H9 (cell line): ENCODE results near the gene ARHGEF12. TPM values are rescaled to one million over a fixed set of nuclear protein-coding genes. Genes with fewer than 3 reads are reported as not detected.

Experiments
- DNase-seq: peaks from one replicate; pipeline ENCODE4 v3.0.0-alpha.2; 2017
- H2AFZ ChIP-seq: one replicate; pipeline ENCODE4 v1.6.1; 2013; ENCODE audit warnings: mild to moderate bottlenecking, low read length, control low read depth, moderate library complexity
- H2AK5ac ChIP-seq: 2 replicates; pipeline ENCODE4 v1.6.1; 2013; ENCODE audit warnings: low read length, control low read depth, mixed read lengths; ENCODE audit not compliant: insufficient read length
- H2BK120ac ChIP-seq: one replicate; pipeline ENCODE4 v1.6.1; 2013; ENCODE audit warnings: low read depth, mild to moderate bottlenecking, low read length, control low read depth, inconsistent platforms; ENCODE audit not compliant: poor library complexity, severe bottlenecking
- H2BK12ac ChIP-seq: 2 replicates; pipeline ENCODE4 v1.6.1; 2013; ENCODE audit warnings: low read length, control low read depth, mixed read lengths, low read depth; ENCODE audit not compliant: insufficient read length
- H2BK15ac ChIP-seq: 2 replicates; pipeline ENCODE4 v1.6.1; 2013; ENCODE audit warnings: low read depth, low read length, control low read depth
- H2BK20ac ChIP-seq: one replicate; pipeline ENCODE4 v1.6.1; 2013; ENCODE audit warnings: low read depth, mild to moderate bottlenecking, low read length, control low read depth, inconsistent platforms; ENCODE audit not compliant: poor library complexity, severe bottlenecking
- H2BK5ac ChIP-seq: 2 replicates; pipeline ENCODE4 v1.6.1; 2013; ENCODE audit warnings: low read length, control low read depth, mixed read lengths; ENCODE audit not compliant: insufficient read length
- H3K14ac ChIP-seq: 2 replicates; pipeline ENCODE4 v1.6.1; 2013; ENCODE audit warnings: low read length, control low read depth; ENCODE audit not compliant: insufficient read depth
- H3K18ac ChIP-seq: 2 replicates; pipeline ENCODE4 v1.6.1; 2013; ENCODE audit warnings: low read depth, mild to moderate bottlenecking, mixed read lengths, low read length, control low read depth; ENCODE audit not compliant: insufficient read length
- H3K23ac ChIP-seq: 2 replicates; pipeline ENCODE4 v1.6.1; 2013; ENCODE audit warnings: low read length, control low read depth, mixed read lengths, low read depth; ENCODE audit not compliant: insufficient read length
- H3K23me2 ChIP-seq: 2 replicates; pipeline ENCODE4 v1.6.1; 2013; ENCODE audit warnings: low read depth, mild to moderate bottlenecking, mixed read lengths, low read length, control low read depth; ENCODE audit not compliant: insufficient read length, poor library complexity, severe bottlenecking
- H3K27ac ChIP-seq: 2 replicates; pipeline ENCODE4 v1.5.1; 2013; ENCODE audit warnings: low read length, control low read depth, mixed read lengths, low read depth; ENCODE audit not compliant: insufficient read length
- H3K27me3 ChIP-seq: 2 replicates; pipeline ENCODE4 v1.6.1; 2013; ENCODE audit warnings: low read length, control low read depth, inconsistent platforms; ENCODE audit not compliant: insufficient read depth
- H3K4ac ChIP-seq: 2 replicates; pipeline ENCODE4 v1.6.1; 2013; ENCODE audit warnings: low read depth, mild to moderate bottlenecking, control low read depth, inconsistent platforms, low read length, moderate library complexity
- H3K4me1 ChIP-seq: 2 replicates; pipeline ENCODE4 v1.6.1; 2013; ENCODE audit warnings: low read length, control low read depth, inconsistent platforms; ENCODE audit not compliant: insufficient read depth
- H3K4me2 ChIP-seq: 2 replicates; pipeline ENCODE4 v1.6.1; 2013; ENCODE audit warnings: low read length, control low read depth, mixed read lengths; ENCODE audit not compliant: insufficient read length, insufficient read depth
- H3K56ac ChIP-seq: 2 replicates; pipeline ENCODE4 v1.6.1; 2013; ENCODE audit warnings: low read depth, mild to moderate bottlenecking, mixed read lengths, low read length, control low read depth; ENCODE audit not compliant: insufficient read length
- H3K79me1 ChIP-seq: 2 replicates; pipeline ENCODE4 v1.6.1; 2013; ENCODE audit warnings: low read depth, mild to moderate bottlenecking, moderate library complexity, low read length, control low read depth, inconsistent platforms; ENCODE audit not compliant: insufficient read depth, poor library complexity, severe bottlenecking
- H3K79me2 ChIP-seq: 2 replicates; pipeline ENCODE4 v1.6.1; 2013; ENCODE audit warnings: low read length, control low read depth, inconsistent platforms; ENCODE audit not compliant: insufficient read depth
- H3K9ac ChIP-seq: 2 replicates; pipeline ENCODE4 v1.6.1; 2013; ENCODE audit warnings: low read length, control low read depth, mixed read lengths; ENCODE audit not compliant: insufficient read length; ENCODE audit errors: extremely low read depth
- H3K9me3 ChIP-seq: one replicate; pipeline ENCODE4 v1.6.1; 2013; ENCODE audit warnings: low read depth, low read length, inconsistent platforms; ENCODE audit not compliant: control insufficient read depth
- H3T11ph ChIP-seq: one replicate; pipeline ENCODE4 v1.6.1; 2013; ENCODE audit warnings: mild to moderate bottlenecking, low read length, control low read depth, inconsistent platforms
- H4K20me1 ChIP-seq: one replicate; pipeline ENCODE4 v1.6.1; 2013; ENCODE audit not compliant: control insufficient read depth, insufficient read length, insufficient read depth
- H4K5ac ChIP-seq: 2 replicates; pipeline ENCODE4 v1.6.1; 2013; ENCODE audit warnings: low read depth, mild to moderate bottlenecking, mixed read lengths, low read length, control low read depth; ENCODE audit not compliant: insufficient read length
- H4K8ac ChIP-seq: replicated peaks from 2 replicates; pipeline ENCODE4 v1.6.1; 2013; ENCODE audit warnings: low read length, control low read depth, mixed read lengths, low read depth; ENCODE audit not compliant: insufficient read length
- H4K91ac ChIP-seq: 2 replicates; pipeline ENCODE4 v1.6.1; 2013; ENCODE audit warnings: low read depth, mild to moderate bottlenecking, moderate library complexity, mixed read lengths, low read length, control low read depth; ENCODE audit not compliant: insufficient read length
- H3K27ac Mint-ChIP-seq, 3 experiments: 2 replicates in 2 of 3; 3 replicates in 1 of 3; pipeline ENCODE4 v1.8.0; 2020 to 2021; ENCODE audit warnings: mixed read lengths in 3 of 3, mild to moderate bottlenecking in 1 of 3, moderate library complexity in 1 of 3
- H3K27me3 Mint-ChIP-seq: 2 replicates; pipeline ENCODE4 v1.8.0; 2021; ENCODE audit warnings: low read depth, mild to moderate bottlenecking, moderate library complexity, mixed read lengths
- H3K36me3 Mint-ChIP-seq, 3 experiments: 2 replicates in 2 of 3; 3 replicates in 1 of 3; pipeline ENCODE4 v1.8.0; 2020 to 2021; ENCODE audit warnings: low read depth in 3 of 3, mixed read lengths in 3 of 3; ENCODE audit not compliant: insufficient read depth in 1 of 3
- H3K4me1 Mint-ChIP-seq, 2 experiments: 2 replicates each; pipeline ENCODE4 v1.8.0; 2020; ENCODE audit warnings: mixed read lengths in 2 of 2
- H3K4me3 Mint-ChIP-seq, 2 experiments: 2 replicates in 1 of 2; 3 replicates in 1 of 2; pipeline ENCODE4 v1.8.0; 2020 to 2021; ENCODE audit warnings: mild to moderate bottlenecking in 2 of 2, mixed read lengths in 2 of 2, moderate library complexity in 1 of 2
- H3K9me3 Mint-ChIP-seq, 2 experiments: 2 replicates in 1 of 2; 3 replicates in 1 of 2; pipeline ENCODE4 v1.8.0; 2020; ENCODE audit warnings: mild to moderate bottlenecking in 2 of 2, mixed read lengths in 2 of 2, moderate library complexity in 1 of 2
- WGBS: extraction: QIAGEN DNeasy Blood & Tissue Kit; methylation state at CpG from one replicate; pipeline ENCODE4 v1.1.7; 2013; ENCODE audit warnings: missing lambda C conversion rate, low lambda C conversion rate, mixed read lengths; ENCODE audit not compliant: insufficient read length; ENCODE audit errors: extremely low coverage; 5-methylcytosine and 5-hydroxymethylcytosine counted together
- total RNA-seq: library from RNA; stranded (reverse); gene quantifications from 2 replicates; pipeline ENCODE4 v1.2.1, GENCODE V29; 2021
- TF ChIP-seq, protein P1 (sequence below): fragments of 200-600 bp; sonication (generic); conservative IDR thresholded peaks from 3 replicates; pipeline ENCODE4 v1.8.0; 2021; ENCODE audit warnings: antibody characterized with exemption, mild to moderate bottlenecking

ARHGEF12 gene
- total RNA-seq, 1 experiment from 2014 or later, result 27.0 TPM

DNA sequence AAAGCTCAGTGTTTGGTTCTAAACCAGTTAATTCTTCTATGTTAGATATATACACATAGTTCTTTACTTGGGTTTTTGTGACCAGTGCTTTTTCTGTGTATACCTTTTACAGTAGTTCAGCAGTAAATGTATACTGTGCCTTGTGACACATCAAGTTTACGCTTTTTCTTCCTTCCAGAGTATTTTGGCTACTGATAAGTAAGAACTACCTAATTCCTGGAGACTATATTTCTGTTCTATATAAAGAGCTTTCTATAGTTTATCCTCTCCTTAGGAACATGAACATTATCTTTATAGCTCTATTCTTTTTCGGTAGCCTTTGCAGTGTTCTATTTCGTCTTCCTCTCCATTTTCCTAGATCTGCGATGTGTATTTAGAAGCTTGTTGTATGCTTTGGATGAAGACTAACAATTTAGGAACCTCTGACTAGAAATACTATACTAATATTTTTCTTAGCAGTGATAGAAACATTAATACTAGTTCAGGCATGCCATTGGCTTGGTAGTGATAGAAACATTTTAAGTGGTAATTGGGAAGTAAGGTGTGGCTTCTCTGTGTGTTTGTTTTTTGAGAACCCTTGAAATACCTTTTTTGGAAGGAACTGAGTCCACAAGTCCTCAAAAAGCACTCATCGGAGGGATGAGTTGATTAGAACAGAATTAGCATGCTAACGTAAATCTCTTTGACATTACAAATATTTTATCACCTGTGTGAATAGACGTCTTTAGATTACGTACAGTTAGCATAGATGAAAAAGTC lies 74.6 kb downstream of the ARHGEF12 start:
- Mint-ChIP-seq H3K4me3 (no peak overlapping the region), H3K27me3 (no peaks in the 10 kb centered on the region), H3K36me3 (peaks cover 0 to 2% (median 0%) of the 10 kb centered on the region in 3 experiments; a peak in 2 of 7 replicates), H3K9me3 (no peaks in the 10 kb centered on the region), H3K4me1 (peaks cover 0 to 3% of the 10 kb centered on the region in 2 experiments; a peak in 1 of 4 replicates), H3K27ac (no peak overlapping the region)
- H2BK15ac ChIP-seq, result no peak overlapping the region
- DNase-seq, result no peak
- H3K9ac ChIP-seq, result no peak overlapping the region
- no peak overlapping the region for H2BK12ac ChIP-seq
- H3K23ac ChIP-seq, result no peak overlapping the region
- H2AFZ ChIP-seq, result no peak overlapping the region
- H3K56ac ChIP-seq, result no peak overlapping the region
- H3K79me2 ChIP-seq, result no peaks in the 10 kb centered on the region
- no peaks in the 10 kb centered on the region for H4K20me1 ChIP-seq
- no peak overlapping the region for H3T11ph ChIP-seq
- no peak overlapping the region for H3K4ac ChIP-seq
- no peak overlapping the region for H4K8ac ChIP-seq
- H2BK5ac ChIP-seq, result no peak overlapping the region
- no peaks in the 10 kb centered on the region for H3K79me1 ChIP-seq
- H2BK120ac ChIP-seq, result no peak overlapping the region
- no peak overlapping the region for H3K14ac ChIP-seq
- H3K4me2 ChIP-seq, result no peak overlapping the region
- H3K27me3 ChIP-seq, result no peaks in the 10 kb centered on the region
- no peak overlapping the region for H4K91ac ChIP-seq
- no peak overlapping the region for H4K5ac ChIP-seq
- no peak overlapping the region for H3K18ac ChIP-seq
- WGBS, result no CpG with 5 or more reads among the region's 8 CpGs
- H2BK20ac ChIP-seq, result no peak overlapping the region
- no peak overlapping the region for H3K27ac ChIP-seq
- TF ChIP-seq, protein P1, sequence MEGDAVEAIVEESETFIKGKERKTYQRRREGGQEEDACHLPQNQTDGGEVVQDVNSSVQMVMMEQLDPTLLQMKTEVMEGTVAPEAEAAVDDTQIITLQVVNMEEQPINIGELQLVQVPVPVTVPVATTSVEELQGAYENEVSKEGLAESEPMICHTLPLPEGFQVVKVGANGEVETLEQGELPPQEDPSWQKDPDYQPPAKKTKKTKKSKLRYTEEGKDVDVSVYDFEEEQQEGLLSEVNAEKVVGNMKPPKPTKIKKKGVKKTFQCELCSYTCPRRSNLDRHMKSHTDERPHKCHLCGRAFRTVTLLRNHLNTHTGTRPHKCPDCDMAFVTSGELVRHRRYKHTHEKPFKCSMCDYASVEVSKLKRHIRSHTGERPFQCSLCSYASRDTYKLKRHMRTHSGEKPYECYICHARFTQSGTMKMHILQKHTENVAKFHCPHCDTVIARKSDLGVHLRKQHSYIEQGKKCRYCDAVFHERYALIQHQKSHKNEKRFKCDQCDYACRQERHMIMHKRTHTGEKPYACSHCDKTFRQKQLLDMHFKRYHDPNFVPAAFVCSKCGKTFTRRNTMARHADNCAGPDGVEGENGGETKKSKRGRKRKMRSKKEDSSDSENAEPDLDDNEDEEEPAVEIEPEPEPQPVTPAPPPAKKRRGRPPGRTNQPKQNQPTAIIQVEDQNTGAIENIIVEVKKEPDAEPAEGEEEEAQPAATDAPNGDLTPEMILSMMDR, result no peak
- no peaks in the 10 kb centered on the region; the same call in 1 of the 2 replicates for H3K4me1 ChIP-seq
- H2AK5ac ChIP-seq, result no peak overlapping the region
- H3K9me3 ChIP-seq, result no peaks in the 10 kb centered on the region
- no peaks in the 10 kb centered on the region for H3K23me2 ChIP-seq
